ENCODE data around the gene EGFR.

Gene EGFR

GRCh38 chr7:55018361-55019190 is at the start of gene EGFR:
Gene EGFR, plus strand, starts transcription at chr7:55019017. Its CDS starts 261 bp downstream, at chr7:55019278.
- DNase-seq (ENCODE audit: extremely low read depth in 1 of 2, low read depth in 1 of 2): no peak

DNA sequence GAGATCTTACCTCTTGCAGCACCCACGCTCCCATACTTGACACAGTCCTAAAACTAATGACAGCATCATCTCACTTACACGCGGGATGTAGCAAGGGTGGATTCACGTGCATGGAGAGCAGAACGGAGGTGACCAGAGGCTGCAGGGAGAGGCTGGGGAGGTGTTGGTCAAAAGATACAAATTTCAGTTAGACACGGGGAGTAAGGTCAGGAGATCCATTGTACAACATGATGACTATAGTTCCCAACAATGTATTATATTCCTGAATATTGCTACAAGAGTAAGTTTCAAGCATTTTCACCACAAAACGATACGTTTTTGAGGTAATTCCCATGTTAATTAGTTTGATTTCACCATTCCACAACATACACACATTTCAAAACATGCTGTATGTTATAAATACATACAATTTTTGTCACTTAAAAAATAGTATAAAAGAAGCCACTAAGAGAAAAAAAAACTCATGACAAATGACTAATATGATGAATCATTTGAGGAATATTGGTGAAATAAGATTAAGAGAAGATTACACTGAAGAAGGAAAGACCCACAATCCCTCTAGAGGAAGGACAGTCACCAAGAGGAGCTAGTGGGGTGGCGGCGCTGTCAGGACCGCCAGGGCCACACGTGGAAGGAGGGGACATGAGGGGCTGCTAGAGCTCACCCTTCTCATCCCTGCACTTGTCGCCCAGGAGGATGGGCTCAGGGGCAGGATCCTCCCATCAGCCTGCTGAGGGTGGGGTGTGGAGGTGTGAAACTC is 49.4 kb upstream of the EGFR start:
- no peak for DNase-seq (ENCODE audit: extremely low read depth in 1 of 2, low read depth in 1 of 2)

- no peak for DNase-seq (ENCODE audit: extremely low read depth in 1 of 2, low read depth in 1 of 2)
Observed at GRCh38 chr7:54972733-54973294, 46.0 kb upstream of the EGFR start.

DNA sequence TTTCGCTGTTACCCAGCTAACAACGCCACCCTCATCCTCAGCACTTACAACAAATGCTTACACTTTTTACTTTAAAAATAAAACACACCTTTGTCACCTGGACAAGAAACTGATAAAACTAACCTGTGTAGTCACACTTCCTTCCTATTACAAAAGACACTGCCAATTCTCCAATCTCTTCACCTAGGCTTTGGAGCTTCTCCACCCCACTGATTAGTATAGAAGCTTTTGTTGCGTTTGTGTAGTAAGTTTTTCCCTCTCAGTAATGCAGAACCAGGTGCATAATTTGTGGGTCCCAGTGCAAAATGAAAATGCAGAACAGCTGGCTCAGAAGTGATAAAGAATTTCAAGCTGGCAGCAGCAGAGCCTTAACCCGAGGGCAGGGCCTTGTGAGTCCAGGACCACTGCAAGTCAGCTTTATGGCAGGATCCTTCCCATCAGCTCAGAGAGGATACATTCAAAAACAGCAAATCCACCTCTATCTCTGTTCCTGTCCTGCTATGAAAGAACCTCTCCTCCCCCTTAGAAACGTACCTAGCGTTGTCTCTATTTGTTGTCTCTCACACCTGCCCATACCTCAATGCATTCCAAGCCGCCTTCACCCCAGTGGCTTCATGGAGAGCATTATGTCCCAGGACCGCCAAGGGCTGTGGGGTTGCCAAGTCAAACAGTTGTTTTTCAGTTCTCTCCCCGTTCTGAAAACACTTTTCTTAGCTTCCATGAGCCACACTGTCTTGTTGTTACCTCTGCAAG is 40.3 kb upstream of the EGFR start:
- DNase-seq (ENCODE audit: extremely low read depth in 1 of 2, low read depth in 1 of 2): no peak

DNA sequence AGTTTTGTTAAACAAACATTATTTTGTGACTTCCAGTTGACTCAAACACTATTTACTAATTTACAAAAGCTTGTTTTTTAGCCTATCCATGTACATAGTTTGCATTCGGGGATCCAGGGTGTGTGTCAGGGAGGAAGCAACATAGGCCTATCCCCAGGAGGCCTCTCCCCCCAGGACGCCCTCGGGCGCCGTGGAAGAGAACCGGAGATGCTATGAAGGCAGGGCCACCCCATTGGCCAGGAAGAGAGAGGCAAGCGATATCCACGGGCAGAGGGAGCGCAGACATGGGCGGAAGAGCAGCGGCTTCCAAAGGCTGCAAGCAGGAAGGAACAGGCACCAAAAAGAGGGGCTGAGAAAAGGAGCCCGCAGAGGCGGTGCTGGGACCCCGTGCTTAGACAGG is 38.3 kb upstream of the EGFR start:
- DNase-seq (ENCODE audit: extremely low read depth in 1 of 2, low read depth in 1 of 2): no peak

DNA sequence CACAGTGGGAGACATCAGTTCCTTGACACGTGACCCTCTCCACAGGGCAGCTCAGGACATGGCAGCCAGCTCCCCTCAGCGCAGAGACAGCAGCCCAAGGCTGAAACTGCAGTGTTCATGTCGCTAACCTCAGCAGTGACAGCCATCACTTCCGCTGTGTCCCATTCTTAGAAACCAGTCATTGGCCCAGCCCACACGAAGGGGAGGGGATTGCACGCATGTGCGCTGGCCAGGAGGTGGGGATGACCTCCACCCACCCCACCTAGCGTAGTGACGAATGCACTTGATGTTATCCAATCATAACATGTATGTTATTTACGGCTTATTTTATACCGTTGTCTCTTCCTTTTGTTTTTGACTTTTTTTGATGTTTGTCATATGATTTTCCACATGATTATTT is 36.9 kb upstream of the EGFR start:
- DNase-seq (ENCODE audit: extremely low read depth in 1 of 2, low read depth in 1 of 2): no peak

DNA sequence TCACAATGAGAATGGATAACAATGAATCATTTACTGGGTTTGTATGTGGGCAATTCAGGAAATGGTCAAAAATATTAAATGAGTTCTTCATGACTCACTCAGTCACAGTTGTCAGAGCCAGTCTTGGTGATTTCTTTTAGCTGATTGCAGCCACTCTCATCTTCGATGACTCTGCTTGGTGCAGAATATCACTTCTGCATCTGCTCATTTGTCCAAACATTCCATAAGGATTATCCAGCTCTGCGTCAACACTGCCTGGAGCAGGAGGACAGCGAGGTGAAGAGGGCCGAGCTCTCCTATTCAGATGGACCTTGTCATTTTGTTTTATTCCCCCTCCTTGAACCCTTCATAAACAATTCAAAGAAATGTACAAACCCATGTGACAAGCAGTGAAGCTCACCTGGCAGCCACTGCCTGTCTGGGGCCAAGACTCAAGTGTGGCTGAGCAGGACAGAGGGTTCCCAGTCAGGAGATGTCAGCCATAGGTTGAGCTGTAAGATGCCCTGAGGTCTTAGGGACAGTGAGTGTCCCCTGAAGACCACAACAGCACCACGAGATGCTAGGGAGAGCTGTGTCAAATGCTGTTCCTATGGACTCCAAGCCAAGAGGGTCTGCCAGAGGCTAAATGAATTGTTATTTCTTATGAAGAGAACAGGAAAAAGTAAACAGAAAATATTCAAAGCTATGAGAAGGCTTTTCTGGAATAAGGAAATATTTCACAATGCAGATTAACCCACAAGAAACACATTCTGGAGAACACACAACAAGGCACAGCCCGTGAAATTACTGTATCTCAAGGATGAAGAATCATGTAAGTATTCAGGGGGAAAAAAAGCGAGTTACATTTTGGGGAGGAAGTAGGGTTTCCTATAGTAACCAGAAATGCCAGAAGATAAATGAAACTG is 33.1 kb upstream of the EGFR start:
- no peak for DNase-seq (ENCODE audit: extremely low read depth in 1 of 2, low read depth in 1 of 2)

DNA sequence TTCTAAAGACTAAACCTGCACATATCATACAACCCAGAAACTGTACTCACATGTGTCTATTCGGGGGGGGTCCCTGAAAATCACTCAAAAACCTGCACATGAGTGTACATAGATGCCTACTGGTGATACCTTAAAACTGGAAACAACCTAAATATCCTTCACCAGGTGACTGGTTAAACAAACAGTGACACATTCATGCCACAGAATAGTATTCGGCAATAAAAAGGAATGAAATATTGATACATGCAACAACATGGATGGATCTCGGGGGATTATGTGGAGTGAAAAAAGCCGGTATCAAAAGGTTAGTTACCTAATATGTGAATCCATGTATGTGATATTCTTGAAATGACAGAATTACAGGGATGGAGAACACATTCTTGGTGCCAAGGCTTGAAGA is 32.1 kb upstream of the EGFR start:
- no peak for DNase-seq (ENCODE audit: extremely low read depth in 1 of 2, low read depth in 1 of 2)

DNA sequence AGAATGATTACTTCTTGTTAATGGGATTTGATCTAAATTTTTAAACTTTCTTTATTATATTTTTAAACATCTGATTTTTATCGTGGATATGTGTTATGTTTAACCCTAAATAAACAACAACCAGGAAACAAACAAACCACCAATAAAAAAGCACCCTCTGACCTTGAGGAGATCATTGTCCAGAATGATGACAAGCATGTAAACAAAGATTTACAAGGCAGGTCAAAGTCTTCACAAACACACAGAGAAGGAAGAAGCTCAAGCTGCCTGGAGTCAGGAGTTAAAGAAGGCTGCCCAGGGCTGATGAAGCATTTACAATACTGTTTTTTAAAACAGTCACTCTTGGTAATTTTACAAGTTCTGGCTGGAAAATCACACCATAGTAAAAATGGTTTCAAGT is 31.0 kb upstream of the EGFR start:
- DNase-seq (ENCODE audit: extremely low read depth in 1 of 2, low read depth in 1 of 2): no peak

GRCh38 chr7:54988516-54988915 is 30.3 kb upstream of the EGFR start:
- no peak for DNase-seq (ENCODE audit: extremely low read depth in 1 of 2, low read depth in 1 of 2)

GRCh38 chr7:54989453-54990225 is 29.2 kb upstream of the EGFR start:
- no peak for DNase-seq (ENCODE audit: extremely low read depth in 1 of 2, low read depth in 1 of 2)

DNA sequence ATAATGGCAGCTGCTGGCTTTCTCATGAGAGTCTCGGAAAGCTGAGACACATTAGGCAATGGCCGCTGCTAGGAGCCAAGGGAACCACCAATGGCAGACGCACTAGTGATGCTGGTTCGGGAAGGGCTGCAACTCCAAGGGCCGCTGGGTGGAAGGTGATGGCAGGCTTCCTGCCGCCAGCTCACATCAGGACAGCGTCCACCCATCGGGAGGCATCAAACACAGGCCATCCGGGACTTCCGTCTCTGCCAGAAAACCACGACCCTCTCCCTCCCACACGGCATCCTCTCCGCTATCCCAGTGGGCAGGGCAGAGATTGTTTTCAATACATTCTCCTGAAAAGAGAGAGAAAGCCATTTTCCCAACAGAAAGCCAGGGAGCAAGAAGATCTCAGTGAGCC is 27.5 kb upstream of the EGFR start:
- no peak for DNase-seq (ENCODE audit: extremely low read depth in 1 of 2, low read depth in 1 of 2)

GRCh38 chr7:54992871-54993475 is 25.8 kb upstream of the EGFR start:
- DNase-seq (ENCODE audit: extremely low read depth in 1 of 2, low read depth in 1 of 2): no peak

DNA sequence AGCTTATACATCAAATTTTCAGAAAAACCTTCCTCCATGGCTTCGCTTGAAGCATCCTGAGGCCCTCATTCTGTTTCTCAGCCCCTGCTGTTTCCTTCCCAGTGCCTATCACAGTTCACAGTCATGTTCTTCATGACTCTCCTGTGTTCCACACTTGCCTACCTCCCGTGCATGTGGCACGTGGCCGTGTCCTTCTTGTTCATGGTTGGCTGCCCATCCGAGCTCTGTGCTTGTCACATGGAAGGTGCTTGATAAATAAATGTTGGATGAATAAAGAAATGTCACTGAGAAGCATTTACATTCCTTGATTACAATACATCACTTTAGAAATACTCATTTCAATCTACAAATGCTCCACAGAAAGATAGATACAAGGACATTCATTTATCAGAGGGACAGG is 23.7 kb upstream of the EGFR start:
- no peak for DNase-seq (ENCODE audit: extremely low read depth in 1 of 2, low read depth in 1 of 2)

- peak in 1 of 2 donors; percentile 8 for DNase-seq (ENCODE audit: extremely low read depth in 1 of 2, low read depth in 1 of 2)
Observed at GRCh38 chr7:54995610-54996363, 23.0 kb upstream of the EGFR start.

GRCh38 chr7:54996391-54996790 is 22.4 kb upstream of the EGFR start:
- no peak for DNase-seq (ENCODE audit: extremely low read depth in 1 of 2, low read depth in 1 of 2)

DNA sequence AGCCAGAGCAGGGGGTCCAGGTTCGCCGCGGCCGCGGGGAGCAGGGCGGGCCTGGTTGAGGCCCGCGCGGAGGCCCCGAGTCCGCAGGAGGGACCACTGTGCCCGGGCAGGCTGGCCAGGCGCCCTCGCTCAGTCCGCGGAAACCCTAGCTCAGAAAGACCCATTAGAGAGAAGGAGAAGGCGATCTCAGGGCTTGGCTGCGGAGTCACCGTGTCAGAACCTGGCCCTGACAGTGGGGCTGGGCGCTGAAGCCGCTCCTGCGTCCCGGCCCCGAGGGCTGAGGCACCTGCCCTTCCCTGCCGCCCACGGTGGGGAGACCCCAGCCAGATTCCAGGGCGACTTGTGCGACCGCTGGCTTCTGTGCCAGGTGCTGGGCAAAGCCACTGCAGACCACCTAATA is 14.2 kb upstream of the EGFR start:
- DNase-seq (ENCODE audit: extremely low read depth in 1 of 2, low read depth in 1 of 2): no peak

- DNase-seq (ENCODE audit: extremely low read depth in 1 of 2, low read depth in 1 of 2): no peak
Observed at GRCh38 chr7:55005241-55005851, 13.5 kb upstream of the EGFR start.

All from stimulated activated CD8-positive, alpha-beta memory T cell treated with anti-CD3 and anti-CD28 coated beads, Interleukin-7, amount 100 ng/mL, for 48 hours (primary cell).